Measurements from ENCODE around the gene METAP2.

DNA sequence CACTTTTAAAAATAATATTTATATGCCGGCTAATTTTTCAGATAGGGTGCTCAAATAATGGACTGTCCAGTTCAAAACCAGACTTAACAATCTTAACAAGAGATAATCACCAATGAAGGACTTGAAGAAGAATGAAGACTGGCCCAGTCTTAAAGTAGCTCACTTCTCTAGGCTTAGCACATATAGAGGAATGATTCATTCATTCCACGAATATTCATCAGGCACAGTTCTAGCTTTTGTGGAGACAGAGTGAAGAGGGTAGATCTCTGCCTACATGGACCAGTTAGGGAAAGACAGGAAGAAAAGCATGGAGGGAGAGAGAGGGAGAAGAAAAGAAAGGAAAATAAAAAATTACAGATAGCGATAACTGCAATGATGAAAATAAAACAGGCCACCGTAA is 42.8 kb upstream of the METAP2 start:
- TF ChIP-seq, protein P1, sequence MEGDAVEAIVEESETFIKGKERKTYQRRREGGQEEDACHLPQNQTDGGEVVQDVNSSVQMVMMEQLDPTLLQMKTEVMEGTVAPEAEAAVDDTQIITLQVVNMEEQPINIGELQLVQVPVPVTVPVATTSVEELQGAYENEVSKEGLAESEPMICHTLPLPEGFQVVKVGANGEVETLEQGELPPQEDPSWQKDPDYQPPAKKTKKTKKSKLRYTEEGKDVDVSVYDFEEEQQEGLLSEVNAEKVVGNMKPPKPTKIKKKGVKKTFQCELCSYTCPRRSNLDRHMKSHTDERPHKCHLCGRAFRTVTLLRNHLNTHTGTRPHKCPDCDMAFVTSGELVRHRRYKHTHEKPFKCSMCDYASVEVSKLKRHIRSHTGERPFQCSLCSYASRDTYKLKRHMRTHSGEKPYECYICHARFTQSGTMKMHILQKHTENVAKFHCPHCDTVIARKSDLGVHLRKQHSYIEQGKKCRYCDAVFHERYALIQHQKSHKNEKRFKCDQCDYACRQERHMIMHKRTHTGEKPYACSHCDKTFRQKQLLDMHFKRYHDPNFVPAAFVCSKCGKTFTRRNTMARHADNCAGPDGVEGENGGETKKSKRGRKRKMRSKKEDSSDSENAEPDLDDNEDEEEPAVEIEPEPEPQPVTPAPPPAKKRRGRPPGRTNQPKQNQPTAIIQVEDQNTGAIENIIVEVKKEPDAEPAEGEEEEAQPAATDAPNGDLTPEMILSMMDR (IDR thresholded peaks at IDR 0.05): no peak
- no peak for TF ChIP-seq POLR2A (IDR thresholded peaks at IDR 0.05)
